ENCODE measurements around the gene WFIKKN2. TPM values are rescaled to one million over a fixed set of nuclear protein-coding genes. Genes with fewer than 3 reads are reported as not detected.

Gene WFIKKN2
- total RNA-seq, 2 donors from 2014 or later = 0.33 to 0.42 TPM

DNA sequence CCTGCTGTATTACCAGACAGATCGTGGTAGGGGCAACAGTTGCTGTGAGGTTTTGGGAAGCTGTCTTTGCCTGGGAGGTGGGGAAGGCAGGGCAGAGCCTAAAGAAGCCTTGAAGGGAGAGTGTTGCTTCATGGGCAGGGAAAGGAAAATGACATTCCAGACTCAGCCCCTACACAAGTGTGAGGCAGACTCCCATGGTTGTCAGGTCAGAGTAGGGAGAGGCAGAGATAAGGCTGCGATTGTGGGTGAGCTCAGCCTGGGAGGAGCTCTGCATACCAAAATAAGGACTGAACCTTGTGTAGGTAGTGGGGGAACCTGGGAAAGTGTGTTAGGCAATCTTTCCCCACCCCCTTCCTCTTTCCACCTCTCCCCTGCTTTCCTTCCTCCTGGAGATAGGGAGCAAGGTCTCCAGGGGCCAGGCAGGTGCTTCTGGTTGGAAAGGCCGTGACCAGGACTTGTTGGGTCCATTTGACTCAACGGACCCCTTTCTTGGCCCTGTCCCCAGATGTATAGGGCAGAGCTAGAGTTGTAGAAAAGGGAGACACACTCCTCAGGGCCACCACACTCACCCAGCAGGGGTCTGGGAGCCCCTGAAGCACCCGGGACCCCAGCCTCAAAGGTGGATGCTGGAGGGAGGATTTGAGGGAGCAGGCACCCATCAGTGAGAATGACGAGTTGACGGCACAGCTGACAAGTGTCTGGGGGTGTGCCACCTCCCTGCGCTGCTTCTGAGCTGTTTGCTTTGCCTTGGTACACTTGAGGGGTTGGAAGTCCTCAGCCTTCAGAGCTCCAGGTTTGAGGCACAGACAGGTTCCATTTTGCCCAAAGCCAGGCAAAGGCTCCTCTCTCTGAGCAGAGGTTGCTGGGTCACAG lies 49.3 kb downstream of the WFIKKN2 start:
- intact Hi-C loops (cut with DNase I) = loop anchor here in 1 of 2 donors (5.0 kb wide), 1 partner anchor 268 kb away; the partner anchor contains the start of gene NME1
- DNase-seq (ENCODE audit: low spot score) = no peak

DNA sequence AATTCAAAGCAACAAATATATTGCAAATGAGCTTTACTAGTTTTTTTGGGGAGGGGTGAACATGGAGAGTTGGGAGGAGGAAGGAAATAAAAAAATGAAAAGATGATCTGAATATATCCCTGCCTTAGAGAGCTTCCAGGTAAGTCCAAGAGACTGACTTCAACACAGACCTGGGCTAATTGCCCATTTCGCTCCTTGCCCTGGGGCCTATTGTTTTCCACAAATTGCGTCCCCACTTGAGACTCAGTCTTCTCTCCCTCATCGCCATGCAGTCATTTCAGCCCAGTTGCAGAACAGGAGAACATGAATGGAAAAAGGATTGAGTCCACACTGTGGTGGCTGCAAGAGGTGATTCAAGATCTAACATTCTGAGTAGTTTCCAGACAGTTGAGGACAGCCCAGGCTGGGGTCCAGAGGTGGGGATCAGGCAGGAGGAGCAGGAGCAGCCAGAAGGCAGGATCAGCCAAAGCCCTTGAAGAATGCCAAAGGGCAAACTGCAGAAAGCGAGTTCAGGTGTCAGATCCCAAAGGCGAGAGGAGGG lies 52.4 kb downstream of the WFIKKN2 start:
- intact Hi-C loops (cut with DNase I) = loop anchor here in 1 of 2 donors (5.0 kb wide), 1 partner anchor 265 kb away; the partner anchor contains the start of gene NME1
- no peak for DNase-seq (ENCODE audit: low spot score)

DNA sequence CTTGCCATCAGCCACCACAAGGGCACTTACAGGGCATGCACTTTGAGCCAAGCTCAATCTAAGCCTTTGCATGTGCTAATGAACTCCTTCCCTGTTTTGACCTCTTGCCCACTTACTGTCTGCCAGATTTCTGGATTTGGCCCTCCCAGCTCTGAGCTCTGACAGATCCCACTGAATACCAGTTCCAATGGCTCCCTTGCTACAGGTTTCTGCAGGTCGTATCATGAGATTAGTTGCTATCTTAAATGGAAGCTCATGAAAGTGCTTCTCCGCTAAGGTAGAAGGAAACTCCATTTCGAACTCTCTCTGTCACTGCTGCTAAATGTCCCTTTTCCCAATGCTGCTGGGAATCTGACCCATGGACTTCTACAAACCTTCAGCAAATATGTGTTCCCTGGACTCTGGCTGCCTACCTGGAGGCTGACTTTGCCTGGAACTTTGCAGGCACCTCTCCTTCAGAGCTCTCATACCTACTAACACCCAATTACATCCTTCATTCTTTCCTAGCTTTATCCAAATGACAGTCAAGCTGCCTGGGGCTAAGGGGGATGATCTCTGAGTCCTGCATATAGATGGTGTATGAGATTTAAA lies 54.2 kb downstream of the WFIKKN2 start:
- intact Hi-C loops (cut with DNase I) = loop anchor here in 1 of 2 donors (5.0 kb wide), 1 partner anchor 263 kb away; the partner anchor contains the start of gene NME1
- DNase-seq (ENCODE audit: low spot score) = no peak

DNA sequence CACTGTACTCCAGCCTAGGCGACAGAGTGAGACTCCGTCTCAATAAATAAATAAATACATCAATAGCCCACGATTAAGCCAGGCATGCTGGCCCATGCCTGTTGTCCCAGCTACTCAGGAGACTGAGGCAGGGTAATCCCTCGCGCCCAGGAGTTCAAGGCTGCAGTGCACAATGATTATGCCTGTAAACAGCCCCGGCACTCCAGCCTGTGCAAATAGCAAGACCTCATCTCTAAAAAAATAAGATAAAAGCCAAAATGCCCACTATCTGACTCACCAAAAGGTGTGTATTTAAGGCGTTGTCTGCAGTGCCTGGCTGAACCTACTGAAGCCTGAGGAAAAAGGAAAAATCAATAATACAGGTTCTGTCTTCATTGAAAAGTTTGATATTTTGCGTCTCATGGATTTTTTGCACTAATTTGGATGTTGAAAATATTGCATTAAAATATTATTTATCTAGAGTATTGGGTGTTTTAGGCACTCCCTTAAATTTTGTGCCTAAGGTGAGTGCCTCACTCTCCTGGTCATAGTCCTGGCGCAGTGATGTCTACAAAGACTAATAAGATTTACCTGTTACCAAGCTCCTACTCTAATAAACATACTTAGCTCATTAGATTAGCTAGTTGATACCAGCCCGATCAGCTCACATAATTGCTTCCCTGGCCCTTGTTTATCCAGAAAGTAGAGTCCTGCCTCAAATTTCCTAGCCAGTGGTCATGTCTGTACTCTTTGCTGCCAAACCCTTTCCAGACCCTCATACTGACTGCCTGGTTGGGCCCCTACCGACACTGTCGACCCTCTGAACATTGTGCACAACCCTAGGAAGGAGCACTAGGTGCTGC lies 55.5 kb downstream of the WFIKKN2 start:
- intact Hi-C loops (cut with DNase I) = no loop called here
- no peak for DNase-seq (ENCODE audit: low spot score)

DNA sequence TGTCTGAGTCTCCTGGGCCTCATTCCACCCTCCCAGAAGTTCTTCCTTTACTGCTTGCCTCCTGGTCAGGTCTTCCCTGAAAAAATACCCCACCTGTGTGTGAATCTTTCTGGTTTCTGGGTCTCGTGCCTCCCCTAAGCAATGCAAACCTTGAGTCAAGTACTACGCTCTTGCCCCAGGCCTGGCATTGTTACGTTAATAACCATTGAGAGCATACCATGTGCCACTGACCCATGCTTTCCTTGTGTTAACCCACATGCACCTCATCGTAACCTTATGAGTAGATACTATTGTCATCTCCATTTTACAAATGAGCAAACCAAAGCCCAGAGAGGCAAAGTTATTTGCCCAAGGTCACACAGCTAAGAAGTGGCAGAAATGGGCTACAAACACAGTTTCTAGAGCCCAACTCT lies 56.2 kb downstream of the WFIKKN2 start:
- intact Hi-C loops (cut with DNase I) = no loop called here

More for the DNA sequence above, 56.2 kb downstream of the WFIKKN2 start:
- no peak for DNase-seq (ENCODE audit: low spot score)

Other genes with a start within 250 kb of the WFIKKN2 start
- gene ABCC3, start 200.7 kb upstream of the WFIKKN2 start, total RNA-seq = 10 to 100 TPM; 13.1 to 19.8 TPM
- gene ANKRD40, start 127.7 kb upstream of the WFIKKN2 start, total RNA-seq = 10 to 100 TPM; 57.4 to 77.3 TPM
- gene LUC7L3, start 116.0 kb upstream of the WFIKKN2 start, total RNA-seq = 10 to 100 TPM; 82.0 to 92.5 TPM
- not detected for gene ANKRD40CL, start 68.1 kb upstream of the WFIKKN2 start, total RNA-seq
- gene TOB1, start 30.8 kb downstream of the WFIKKN2 start, total RNA-seq = 10 to 100 TPM; 48.9 to 59.1 TPM